AG09319 (cell line): ENCODE data around the gene HPN.

Source experiments
- DNase-seq: peaks from one replicate; pipeline ENCODE4 v3.0.0-alpha.2; 2010; ENCODE audit warnings: low read depth; ENCODE audit errors: extremely low read depth
- TF ChIP-seq, protein P1 (sequence below): IDR thresholded peaks from 2 replicates; pipeline ENCODE4 v1.5.1; 2011; ENCODE audit warnings: low read depth, mild to moderate bottlenecking, inconsistent platforms, low read length, moderate library complexity

The HPN gene

DNA sequence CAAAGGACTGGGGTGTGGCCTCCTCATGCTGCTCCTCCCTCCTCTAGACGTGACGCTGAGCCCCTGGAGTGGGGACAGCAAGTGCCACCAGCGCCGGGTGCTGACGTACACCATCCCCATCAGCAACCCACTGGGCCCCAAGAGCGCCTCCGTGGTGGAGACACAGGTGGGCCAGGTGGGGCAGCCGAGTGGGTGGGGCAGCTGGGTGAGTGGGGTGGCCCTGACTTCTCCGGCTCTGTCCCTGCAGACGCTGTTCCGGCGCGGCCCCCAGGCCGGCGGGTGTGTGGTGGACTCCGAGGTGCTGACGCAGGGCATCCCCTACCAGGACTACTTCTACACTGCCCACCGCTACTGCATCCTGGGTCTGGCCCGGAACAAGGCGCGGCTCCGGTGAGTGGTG lies 22.4 kb upstream of the HPN start:
- no peak for DNase-seq
- TF ChIP-seq, protein P1, sequence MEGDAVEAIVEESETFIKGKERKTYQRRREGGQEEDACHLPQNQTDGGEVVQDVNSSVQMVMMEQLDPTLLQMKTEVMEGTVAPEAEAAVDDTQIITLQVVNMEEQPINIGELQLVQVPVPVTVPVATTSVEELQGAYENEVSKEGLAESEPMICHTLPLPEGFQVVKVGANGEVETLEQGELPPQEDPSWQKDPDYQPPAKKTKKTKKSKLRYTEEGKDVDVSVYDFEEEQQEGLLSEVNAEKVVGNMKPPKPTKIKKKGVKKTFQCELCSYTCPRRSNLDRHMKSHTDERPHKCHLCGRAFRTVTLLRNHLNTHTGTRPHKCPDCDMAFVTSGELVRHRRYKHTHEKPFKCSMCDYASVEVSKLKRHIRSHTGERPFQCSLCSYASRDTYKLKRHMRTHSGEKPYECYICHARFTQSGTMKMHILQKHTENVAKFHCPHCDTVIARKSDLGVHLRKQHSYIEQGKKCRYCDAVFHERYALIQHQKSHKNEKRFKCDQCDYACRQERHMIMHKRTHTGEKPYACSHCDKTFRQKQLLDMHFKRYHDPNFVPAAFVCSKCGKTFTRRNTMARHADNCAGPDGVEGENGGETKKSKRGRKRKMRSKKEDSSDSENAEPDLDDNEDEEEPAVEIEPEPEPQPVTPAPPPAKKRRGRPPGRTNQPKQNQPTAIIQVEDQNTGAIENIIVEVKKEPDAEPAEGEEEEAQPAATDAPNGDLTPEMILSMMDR, result no peak

- TF ChIP-seq, protein P1, result no peak
- DNase-seq, result no peak
Measured at GRCh38 chr19:35021016-35021415, 20.5 kb upstream of the HPN start.

DNA sequence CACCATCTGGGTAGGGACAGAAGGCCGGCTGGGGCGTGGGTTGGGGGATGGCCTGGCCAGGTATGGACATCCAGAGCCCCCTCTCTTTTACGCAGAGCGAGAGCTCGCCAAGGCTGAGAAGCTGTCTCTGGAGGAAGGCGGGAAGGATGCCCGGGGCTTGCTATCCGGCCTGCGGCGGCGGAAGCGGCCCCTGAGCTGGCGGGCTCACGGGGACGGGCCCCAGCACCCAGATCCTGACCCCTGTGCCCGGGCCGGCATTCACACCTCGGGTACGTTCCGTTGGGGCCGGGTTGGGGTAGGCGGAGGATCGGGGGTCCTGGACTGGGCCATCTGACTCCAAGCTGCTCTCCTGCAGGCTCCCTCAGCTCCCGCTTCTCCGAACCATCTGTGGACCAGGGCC lies 19.9 kb upstream of the HPN start:
- TF ChIP-seq, protein P1, result no peak
- DNase-seq, result no peak

DNA sequence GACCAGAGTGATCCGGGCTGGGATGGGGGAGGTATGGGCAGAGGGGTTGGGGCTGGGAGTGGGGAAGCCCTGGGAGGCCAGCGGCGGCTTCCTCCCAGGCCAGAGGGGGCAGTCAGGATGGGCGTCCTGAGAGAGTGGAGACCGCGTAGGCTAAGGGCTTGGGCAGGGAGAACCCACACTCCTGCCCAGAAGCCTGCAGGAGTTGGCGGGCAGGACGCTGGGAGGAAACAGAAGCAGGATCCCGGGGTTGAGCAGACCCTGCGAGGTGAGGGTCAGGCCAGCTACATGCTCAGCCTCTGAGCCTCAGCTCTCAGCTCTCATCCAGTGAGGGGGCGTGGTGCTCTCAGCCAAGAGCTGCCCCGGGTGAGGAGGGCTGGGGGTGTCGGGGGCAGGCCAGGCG lies 19.1 kb upstream of the HPN start:
- TF ChIP-seq, protein P1, result no peak
- DNase-seq, result no peak

DNA sequence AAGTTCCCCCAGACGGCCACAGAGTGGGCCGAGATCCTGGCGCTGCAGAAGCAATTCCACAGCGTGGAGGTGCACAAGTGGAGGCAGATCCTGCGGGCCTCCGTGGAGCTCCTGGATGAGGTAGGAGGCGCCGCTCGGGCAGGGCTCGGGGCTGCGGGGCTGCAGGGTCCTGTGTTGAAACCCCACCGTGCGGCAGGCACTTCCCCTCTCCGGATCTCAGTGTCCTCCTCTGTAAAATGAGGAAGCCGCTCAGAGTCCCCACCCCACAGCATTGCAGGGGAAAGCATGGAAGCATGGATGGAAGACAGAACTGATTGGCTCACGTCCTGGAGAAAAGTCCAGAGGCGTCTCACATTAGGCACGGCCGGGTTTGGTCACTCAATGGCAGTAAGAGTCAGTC lies 18.1 kb upstream of the HPN start:
- no peak for DNase-seq
- TF ChIP-seq, protein P1, result no peak

- TF ChIP-seq, protein P1, result no peak
- DNase-seq, result no peak
Measured at GRCh38 chr19:35024095-35024494, 17.4 kb upstream of the HPN start.

DNA sequence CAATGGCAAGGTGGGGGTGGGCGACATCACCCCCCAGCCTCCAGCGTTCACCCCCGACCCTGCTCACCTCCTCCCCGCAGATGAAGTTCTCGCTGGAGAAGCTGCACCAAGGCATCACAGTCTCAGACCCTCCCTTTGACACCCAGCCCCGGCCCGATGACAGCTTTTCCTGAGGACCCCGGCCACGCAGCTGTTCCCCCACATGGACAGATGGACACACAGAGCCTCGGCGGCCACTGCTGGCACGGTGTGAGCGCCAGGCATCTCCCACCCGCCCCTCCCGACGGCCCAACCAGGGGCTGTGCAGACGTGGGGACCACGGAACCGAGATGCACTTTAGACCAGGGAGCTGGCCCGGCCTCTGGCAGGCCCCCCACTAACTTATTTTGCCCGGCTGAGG lies 15.6 kb upstream of the HPN start:
- no peak for DNase-seq
- TF ChIP-seq, protein P1, result no peak
